Gastrocnemius medialis (tissue), 4 donors: ENCODE data around the gene DVL1.

Source experiments
- POLR2A ChIP-seq, 2 donors: fragments of 450-650 bp; IDR thresholded peaks; one replicate each; pipeline ENCODE4 v1.6.1; 2017; ENCODE audit warnings: antibody characterized with exemption in 2 of 2, mild to moderate bottlenecking in 2 of 2, moderate library complexity in 2 of 2
- TF ChIP-seq, protein P1 (sequence below), 5 experiments: fragments of 450-650 bp in 3 of 5; fragments of 200-600 bp in 2 of 5; sonication (generic) in 2 of 5; IDR thresholded peaks in 4 of 5; conservative IDR thresholded peaks in 1 of 5; 1 replicate in 4 of 5; 2 replicates in 1 of 5; pipeline ENCODE4 v1.5.1; 2016 to 2019; ENCODE audit warnings: antibody characterized with exemption in 5 of 5, mild to moderate bottlenecking in 3 of 5, moderate library complexity in 3 of 5

DNA sequence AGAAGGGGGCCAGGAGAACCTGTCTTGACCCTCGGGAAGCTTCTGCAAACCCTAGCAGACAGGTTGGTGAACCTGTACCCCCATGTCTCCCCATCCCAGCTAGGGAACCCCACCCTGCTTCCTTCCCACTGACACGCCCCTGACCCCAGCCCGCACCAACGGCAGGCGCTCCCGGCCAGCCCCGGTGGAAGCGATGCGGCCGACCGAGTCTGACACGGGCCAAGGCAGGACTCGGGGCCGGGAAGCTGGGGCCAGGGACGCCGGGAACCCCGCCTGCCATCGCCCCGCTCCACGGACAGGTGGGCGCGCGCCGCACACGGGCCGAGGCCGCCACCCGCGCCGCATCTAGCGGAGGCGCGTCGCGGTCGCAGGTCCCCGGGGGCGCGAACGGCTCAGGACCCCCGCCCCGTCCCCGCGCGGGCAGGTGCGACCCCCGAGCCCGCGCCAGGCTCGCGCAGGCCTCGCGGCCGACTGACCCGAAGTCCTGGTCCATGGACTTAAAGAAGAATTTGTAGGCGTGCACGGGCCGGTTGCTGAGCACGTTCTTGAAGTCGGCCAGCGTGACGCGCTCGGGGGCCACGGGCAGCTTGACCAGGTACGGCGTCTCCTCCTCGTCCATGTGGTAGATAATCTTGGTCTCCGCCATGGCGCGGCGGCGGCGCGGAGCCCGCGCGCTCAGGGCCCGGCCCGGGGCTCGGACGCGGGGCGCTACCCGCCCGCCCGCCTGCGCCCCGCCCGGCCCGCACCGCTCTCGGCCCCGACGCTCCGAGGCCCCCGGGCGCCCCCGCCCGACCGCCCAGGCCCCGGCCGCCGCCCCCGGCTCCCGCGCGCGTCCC is 580 bp downstream of the DVL1 start:
- TF ChIP-seq POLR2A (IDR thresholded peaks at IDR 0.05) = no peak
- TF ChIP-seq, protein P1, sequence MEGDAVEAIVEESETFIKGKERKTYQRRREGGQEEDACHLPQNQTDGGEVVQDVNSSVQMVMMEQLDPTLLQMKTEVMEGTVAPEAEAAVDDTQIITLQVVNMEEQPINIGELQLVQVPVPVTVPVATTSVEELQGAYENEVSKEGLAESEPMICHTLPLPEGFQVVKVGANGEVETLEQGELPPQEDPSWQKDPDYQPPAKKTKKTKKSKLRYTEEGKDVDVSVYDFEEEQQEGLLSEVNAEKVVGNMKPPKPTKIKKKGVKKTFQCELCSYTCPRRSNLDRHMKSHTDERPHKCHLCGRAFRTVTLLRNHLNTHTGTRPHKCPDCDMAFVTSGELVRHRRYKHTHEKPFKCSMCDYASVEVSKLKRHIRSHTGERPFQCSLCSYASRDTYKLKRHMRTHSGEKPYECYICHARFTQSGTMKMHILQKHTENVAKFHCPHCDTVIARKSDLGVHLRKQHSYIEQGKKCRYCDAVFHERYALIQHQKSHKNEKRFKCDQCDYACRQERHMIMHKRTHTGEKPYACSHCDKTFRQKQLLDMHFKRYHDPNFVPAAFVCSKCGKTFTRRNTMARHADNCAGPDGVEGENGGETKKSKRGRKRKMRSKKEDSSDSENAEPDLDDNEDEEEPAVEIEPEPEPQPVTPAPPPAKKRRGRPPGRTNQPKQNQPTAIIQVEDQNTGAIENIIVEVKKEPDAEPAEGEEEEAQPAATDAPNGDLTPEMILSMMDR (IDR thresholded peaks at IDR 0.05 in 4 of 5, conservative IDR thresholded peaks at IDR 0.05 in 1 of 5) = no peak
